ENCODE data around the gene AFG1L. TPM values are rescaled to one million over a fixed set of nuclear protein-coding genes. Genes with fewer than 3 reads are reported as not detected.
"Not testable (repeated sequence)": the region's sequence is repeated elsewhere in the genome, so short reads cannot be mapped to it uniquely, and the experiment has no call there.

AFG1L gene
- total and polyA plus RNA-seq, 4 donors = 2.7 to 2.8 (median 2.7) TPM

DNA sequence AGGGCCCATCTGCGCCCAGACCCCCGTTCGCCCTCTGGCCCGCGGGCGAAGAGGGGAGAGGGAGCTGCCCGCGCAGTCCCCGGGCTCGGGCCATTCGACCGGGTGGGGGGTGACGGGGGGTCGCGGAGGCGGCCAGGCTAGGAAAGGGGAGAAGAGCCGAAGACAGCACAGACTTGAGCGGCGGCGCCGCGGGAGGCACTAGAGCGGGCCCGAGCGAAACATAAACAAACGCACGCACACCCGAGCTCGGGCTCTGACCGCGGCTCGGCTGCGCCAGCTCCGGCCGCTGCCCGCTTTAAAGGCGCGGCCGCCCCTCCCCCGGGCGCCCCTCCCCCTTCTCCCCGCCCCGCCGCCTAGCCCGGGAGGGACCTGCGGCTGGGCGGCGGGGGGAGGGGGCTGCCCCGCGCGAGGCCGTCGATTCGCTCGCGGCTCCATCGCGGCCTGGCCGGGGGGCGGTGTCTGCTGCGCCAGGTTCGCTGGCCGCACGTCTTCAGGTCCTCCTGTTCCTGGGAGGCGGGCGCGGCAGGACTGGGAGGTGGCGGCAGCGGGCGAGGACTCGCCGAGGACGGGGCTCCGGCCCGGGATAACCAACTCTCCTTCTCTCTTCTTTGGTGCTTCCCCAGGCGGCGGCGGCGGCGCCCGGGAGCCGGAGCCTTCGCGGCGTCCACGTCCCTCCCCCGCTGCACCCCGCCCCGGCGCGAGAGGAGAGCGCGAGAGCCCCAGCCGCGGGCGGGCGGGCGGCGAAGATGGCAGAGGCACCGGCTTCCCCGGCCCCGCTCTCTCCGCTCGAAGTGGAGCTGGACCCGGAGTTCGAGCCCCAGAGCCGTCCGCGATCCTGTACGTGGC, 265.8 kb downstream of the AFG1L start, which contains the start of gene FOXO3:
FOXO3 (plus strand) TSS at position 455 of the 846 bp plus-strand sequence; CDS start at position 747, 292 bp downstream.
- 3% methylated on average over 108 of the region's 110 CpGs for WGBS
- peak within 1 kb of the TSS; percentile 99 to 100 for H3K27ac ChIP-seq (ENCODE audit: low read depth in 1 of 2, low read length in 2 of 2)
- peak within 1 kb of the TSS; percentile 68 to 95 (median 93) for H3K4me3 ChIP-seq (ENCODE audit: low read depth in 1 of 3, low read length in 3 of 3)
- no peaks in the 10 kb centered on the region for H3K9me3 ChIP-seq (ENCODE audit: control insufficient read depth in 4 of 4, low read length in 3 of 4)
- peaks cover 4 to 50% (median 34%) of the 10 kb centered on the region in 4 donors for H3K4me1 ChIP-seq (ENCODE audit: control insufficient read depth in 4 of 4, insufficient read depth in 4 of 4, low read length in 3 of 4)
- no peaks in the 10 kb centered on the region for H3K36me3 ChIP-seq (ENCODE audit: control insufficient read depth in 4 of 4, insufficient read depth in 3 of 4, low read depth in 1 of 4, low read length in 3 of 4)
- TF ChIP-seq, protein P1, sequence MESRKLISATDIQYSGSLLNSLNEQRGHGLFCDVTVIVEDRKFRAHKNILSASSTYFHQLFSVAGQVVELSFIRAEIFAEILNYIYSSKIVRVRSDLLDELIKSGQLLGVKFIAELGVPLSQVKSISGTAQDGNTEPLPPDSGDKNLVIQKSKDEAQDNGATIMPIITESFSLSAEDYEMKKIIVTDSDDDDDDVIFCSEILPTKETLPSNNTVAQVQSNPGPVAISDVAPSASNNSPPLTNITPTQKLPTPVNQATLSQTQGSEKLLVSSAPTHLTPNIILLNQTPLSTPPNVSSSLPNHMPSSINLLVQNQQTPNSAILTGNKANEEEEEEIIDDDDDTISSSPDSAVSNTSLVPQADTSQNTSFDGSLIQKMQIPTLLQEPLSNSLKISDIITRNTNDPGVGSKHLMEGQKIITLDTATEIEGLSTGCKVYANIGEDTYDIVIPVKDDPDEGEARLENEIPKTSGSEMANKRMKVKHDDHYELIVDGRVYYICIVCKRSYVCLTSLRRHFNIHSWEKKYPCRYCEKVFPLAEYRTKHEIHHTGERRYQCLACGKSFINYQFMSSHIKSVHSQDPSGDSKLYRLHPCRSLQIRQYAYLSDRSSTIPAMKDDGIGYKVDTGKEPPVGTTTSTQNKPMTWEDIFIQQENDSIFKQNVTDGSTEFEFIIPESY (IDR thresholded peaks at IDR 0.05) = no peak
- peak; percentile 18 for TF ChIP-seq TAF1 (conservative IDR thresholded peaks at IDR 0.05)
- peak in 1 of 2 donors; percentile 25 for TF ChIP-seq EGR1 (IDR thresholded peaks at IDR 0.05; ENCODE audit: low read depth in 2 of 2)
- TF ChIP-seq JUND (IDR thresholded peaks at IDR 0.05) = no peak
- peak within 1 kb of the TSS; percentile 94 to 96 for H3K9ac ChIP-seq (ENCODE audit: low read depth in 1 of 2, low read length in 2 of 2)
- peak; percentile 90 for DNase-seq (ENCODE audit: low spot score)
- H3K27me3 ChIP-seq (ENCODE audit: control insufficient read depth in 4 of 4, insufficient read depth in 4 of 4, low read length in 3 of 4) = no peaks in the 10 kb centered on the region

DNA sequence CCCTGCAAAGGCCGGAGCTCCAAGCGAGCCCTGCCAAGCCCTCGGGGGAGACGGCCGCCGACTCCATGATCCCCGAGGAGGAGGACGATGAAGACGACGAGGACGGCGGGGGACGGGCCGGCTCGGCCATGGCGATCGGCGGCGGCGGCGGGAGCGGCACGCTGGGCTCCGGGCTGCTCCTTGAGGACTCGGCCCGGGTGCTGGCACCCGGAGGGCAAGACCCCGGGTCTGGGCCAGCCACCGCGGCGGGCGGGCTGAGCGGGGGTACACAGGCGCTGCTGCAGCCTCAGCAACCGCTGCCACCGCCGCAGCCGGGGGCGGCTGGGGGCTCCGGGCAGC, 266.4 kb downstream of the AFG1L start:
- H3K4me1 ChIP-seq (ENCODE audit: control insufficient read depth in 4 of 4, insufficient read depth in 4 of 4, low read length in 3 of 4) = peaks cover 4 to 50% (median 36%) of the 10 kb centered on the region in 4 donors
- not testable (repeated sequence) for H3K27me3 ChIP-seq (ENCODE audit: control insufficient read depth in 4 of 4, insufficient read depth in 4 of 4, low read length in 3 of 4); H3K9ac ChIP-seq (ENCODE audit: low read depth in 1 of 2, low read length in 2 of 2); H3K36me3 ChIP-seq (ENCODE audit: control insufficient read depth in 4 of 4, insufficient read depth in 3 of 4, low read depth in 1 of 4, low read length in 3 of 4); H3K9me3 ChIP-seq (ENCODE audit: control insufficient read depth in 4 of 4, low read length in 3 of 4); DNase-seq (ENCODE audit: low spot score)
- 1% methylated on average over 22 of the region's 40 CpGs for WGBS
- H3K4me3 ChIP-seq (ENCODE audit: low read depth in 1 of 3, low read length in 3 of 3) = peak overlapping the region; percentile 68 to 90 (median 84)
- H3K27ac ChIP-seq (ENCODE audit: low read depth in 1 of 2, low read length in 2 of 2) = peak overlapping the region; percentile 87 to 100

DNA sequence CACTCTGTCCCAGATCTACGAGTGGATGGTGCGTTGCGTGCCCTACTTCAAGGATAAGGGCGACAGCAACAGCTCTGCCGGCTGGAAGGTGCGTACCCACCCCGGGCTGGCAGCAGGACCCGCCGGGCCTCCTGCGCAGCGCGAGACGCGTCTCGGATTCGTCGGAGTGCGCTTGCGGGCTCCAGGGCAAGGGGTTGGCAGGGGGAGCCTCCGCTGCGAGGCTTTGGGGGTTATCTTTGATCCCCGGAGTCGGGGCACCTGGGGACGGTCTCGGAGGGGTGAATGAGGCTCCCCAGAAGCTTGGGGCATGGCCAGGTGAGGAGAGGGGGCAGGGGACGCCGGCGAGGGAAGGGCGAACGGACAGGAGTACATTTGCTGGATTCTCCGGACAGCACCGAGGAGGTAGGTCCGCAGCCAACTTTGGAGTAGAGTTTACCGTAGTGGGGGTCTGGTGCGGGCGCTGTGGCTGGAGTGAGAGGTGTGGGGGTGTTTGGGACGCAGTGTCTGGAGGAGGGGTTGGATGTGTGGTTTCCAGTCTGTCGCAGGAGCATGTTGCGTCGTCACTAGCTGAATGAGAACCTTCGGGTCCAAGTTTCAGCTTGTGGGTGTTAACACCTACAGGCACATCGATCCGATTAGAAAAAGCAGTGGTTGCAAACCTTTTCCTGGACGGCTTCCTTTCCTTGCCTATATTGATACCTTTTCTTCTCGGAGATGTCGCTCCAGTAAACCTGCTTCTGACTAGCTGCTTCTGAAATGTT, 267.1 kb downstream of the AFG1L start:
- Histone ChIP-seq H3K27me3 (ENCODE audit: control insufficient read depth in 4 of 4, insufficient read depth in 4 of 4, low read length in 3 of 4) (no peaks in the 10 kb centered on the region), H3K4me1 (ENCODE audit: control insufficient read depth in 4 of 4, insufficient read depth in 4 of 4, low read length in 3 of 4) (peaks cover 8 to 55% (median 40%) of the 10 kb centered on the region in 4 donors), H3K9ac (ENCODE audit: low read depth in 1 of 2, low read length in 2 of 2) (peak overlapping the region; percentile 24 to 93), H3K4me3 (ENCODE audit: low read depth in 1 of 3, low read length in 3 of 3) (peak overlapping the region; percentile 68 to 90 (median 84)), H3K27ac (ENCODE audit: low read depth in 1 of 2, low read length in 2 of 2) (peak overlapping the region; percentile 84 to 100), H3K36me3 (ENCODE audit: control insufficient read depth in 4 of 4, insufficient read depth in 3 of 4, low read depth in 1 of 4, low read length in 3 of 4) (peaks cover 0 to under 1% (median 0%) of the 10 kb centered on the region in 4 donors), H3K9me3 (ENCODE audit: control insufficient read depth in 4 of 4, low read length in 3 of 4) (no peaks in the 10 kb centered on the region)
- DNase-seq (ENCODE audit: low spot score) = peak; percentile 57
- TF ChIP-seq SP1 (IDR thresholded peaks at IDR 0.05) (peak; percentile 26), HNF4A (conservative IDR thresholded peaks at IDR 0.05) (peak in 1 of 2 donors; percentile 53), YY1 (IDR thresholded peaks at IDR 0.05) (peak; percentile 10), EGR1 (IDR thresholded peaks at IDR 0.05; ENCODE audit: low read depth in 2 of 2) (no peak), NR2F2 (IDR thresholded peaks at IDR 0.05) (no peak), FOXA2 (IDR thresholded peaks at IDR 0.05) (no peak)
- 8% methylated on average over 46 of the region's 46 CpGs for WGBS

Measured in liver (tissue), 9 donors.